SK-N-SH (cell line): Measurements from ENCODE around the gene CHAF1A.

Experiments
- ELF1 ChIP-seq: IDR thresholded peaks from 2 replicates; pipeline ENCODE4 v1.4.0; 2012
- EP300 ChIP-seq, 2 experiments: IDR thresholded peaks; 2 replicates each; pipeline versions ENCODE4 v1.4.0 to v1.6.1; 2012; ENCODE audit warnings: borderline replicate concordance in 1 of 2, low read depth in 1 of 2, low read length in 1 of 2
- EZH2phosphoT487 ChIP-seq: fragments of 200-600 bp; sonication (generic); IDR thresholded peaks from 2 replicates; pipeline ENCODE4 v1.6.1; 2017; ENCODE audit warnings: low read depth, mixed run types, mild to moderate bottlenecking, antibody characterized with exemption, moderate library complexity, borderline replicate concordance
- FOXM1 ChIP-seq: IDR thresholded peaks from 2 replicates; pipeline ENCODE4 v1.4.0; 2012; ENCODE audit warnings: low read depth, mild to moderate bottlenecking
- GABPA ChIP-seq: IDR thresholded peaks from 2 replicates; pipeline ENCODE4 v1.4.0; 2012; ENCODE audit warnings: low read depth, mild to moderate bottlenecking
- POLR2AphosphoS5 ChIP-seq: IDR thresholded peaks from 2 replicates; pipeline ENCODE4 v1.6.1; 2012; ENCODE audit warnings: low read depth, low read length
- RAD21 ChIP-seq: IDR thresholded peaks from 2 replicates; pipeline ENCODE4 v1.6.1; 2012; ENCODE audit warnings: mild to moderate bottlenecking, low read length
- SIN3A ChIP-seq: IDR thresholded peaks from 2 replicates; pipeline ENCODE4 v1.6.1; 2012; ENCODE audit warnings: low read depth, mild to moderate bottlenecking, low read length, moderate library complexity, borderline replicate concordance
- TAF1 ChIP-seq: IDR thresholded peaks from 2 replicates; pipeline ENCODE4 v1.6.1; 2012; ENCODE audit warnings: low read depth, mild to moderate bottlenecking, low read length, moderate library complexity, borderline replicate concordance
- YY1 ChIP-seq: IDR thresholded peaks from 2 replicates; pipeline ENCODE4 v1.4.0; 2012; ENCODE audit warnings: low read depth, mild to moderate bottlenecking
- TF ChIP-seq, protein P1 (sequence below): fragments of 200-600 bp; sonication (generic); IDR thresholded peaks from 2 replicates; pipeline ENCODE4 v1.6.1; 2017; ENCODE audit warnings: antibody characterized with exemption, mild to moderate bottlenecking, moderate library complexity
- TF ChIP-seq, protein P2 (sequence below): IDR thresholded peaks from 2 replicates; pipeline ENCODE4; 2012
- TF ChIP-seq, protein P3 (sequence below): IDR thresholded peaks from 2 replicates; pipeline ENCODE4 v1.6.1; 2012; ENCODE audit warnings: mild to moderate bottlenecking, low read depth, low read length, moderate library complexity
- TF ChIP-seq, protein P4 (sequence below): IDR thresholded peaks from 2 replicates; pipeline ENCODE4 v1.4.0; 2012; ENCODE audit warnings: low read depth

DNA sequence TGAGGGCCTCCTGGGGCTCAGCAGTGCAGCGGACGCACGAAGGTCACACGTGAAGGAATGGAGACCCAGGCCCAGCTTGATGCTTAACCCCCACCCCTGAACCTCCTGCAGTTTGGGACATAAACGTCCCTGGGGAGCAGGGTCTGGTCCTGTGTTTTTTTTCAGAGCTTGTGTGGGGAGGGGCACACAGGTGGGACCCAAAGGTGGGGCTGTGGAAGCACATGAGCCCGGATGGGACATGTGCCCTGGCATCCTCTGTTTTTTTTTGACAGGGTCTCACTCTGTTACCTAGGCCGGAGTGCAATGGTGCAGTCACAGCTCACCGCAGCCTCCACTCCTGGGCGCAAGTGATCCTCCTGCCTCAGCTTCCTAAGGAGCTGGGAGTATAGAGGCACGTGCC lies 34.7 kb downstream of the CHAF1A start:
- TF ChIP-seq GABPA (no peak), RAD21 (no peak), EZH2phosphoT487 (no peak), POLR2AphosphoS5 (no peak), FOXM1 (no peak), EP300 (IDR thresholded peaks at IDR 0.05; ENCODE audit: borderline replicate concordance in 1 of 2, low read depth in 1 of 2, low read length in 1 of 2) (no peak), TAF1 (no peak), SIN3A (no peak), ELF1 (no peak), YY1 (no peak)
- TF ChIP-seq, protein P1, sequence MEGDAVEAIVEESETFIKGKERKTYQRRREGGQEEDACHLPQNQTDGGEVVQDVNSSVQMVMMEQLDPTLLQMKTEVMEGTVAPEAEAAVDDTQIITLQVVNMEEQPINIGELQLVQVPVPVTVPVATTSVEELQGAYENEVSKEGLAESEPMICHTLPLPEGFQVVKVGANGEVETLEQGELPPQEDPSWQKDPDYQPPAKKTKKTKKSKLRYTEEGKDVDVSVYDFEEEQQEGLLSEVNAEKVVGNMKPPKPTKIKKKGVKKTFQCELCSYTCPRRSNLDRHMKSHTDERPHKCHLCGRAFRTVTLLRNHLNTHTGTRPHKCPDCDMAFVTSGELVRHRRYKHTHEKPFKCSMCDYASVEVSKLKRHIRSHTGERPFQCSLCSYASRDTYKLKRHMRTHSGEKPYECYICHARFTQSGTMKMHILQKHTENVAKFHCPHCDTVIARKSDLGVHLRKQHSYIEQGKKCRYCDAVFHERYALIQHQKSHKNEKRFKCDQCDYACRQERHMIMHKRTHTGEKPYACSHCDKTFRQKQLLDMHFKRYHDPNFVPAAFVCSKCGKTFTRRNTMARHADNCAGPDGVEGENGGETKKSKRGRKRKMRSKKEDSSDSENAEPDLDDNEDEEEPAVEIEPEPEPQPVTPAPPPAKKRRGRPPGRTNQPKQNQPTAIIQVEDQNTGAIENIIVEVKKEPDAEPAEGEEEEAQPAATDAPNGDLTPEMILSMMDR: no peak
- TF ChIP-seq, protein P2, sequence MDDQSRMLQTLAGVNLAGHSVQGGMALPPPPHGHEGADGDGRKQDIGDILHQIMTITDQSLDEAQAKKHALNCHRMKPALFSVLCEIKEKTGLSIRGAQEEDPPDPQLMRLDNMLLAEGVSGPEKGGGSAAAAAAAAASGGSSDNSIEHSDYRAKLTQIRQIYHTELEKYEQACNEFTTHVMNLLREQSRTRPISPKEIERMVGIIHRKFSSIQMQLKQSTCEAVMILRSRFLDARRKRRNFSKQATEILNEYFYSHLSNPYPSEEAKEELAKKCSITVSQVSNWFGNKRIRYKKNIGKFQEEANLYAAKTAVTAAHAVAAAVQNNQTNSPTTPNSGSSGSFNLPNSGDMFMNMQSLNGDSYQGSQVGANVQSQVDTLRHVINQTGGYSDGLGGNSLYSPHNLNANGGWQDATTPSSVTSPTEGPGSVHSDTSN: no peak
- TF ChIP-seq, protein P3, sequence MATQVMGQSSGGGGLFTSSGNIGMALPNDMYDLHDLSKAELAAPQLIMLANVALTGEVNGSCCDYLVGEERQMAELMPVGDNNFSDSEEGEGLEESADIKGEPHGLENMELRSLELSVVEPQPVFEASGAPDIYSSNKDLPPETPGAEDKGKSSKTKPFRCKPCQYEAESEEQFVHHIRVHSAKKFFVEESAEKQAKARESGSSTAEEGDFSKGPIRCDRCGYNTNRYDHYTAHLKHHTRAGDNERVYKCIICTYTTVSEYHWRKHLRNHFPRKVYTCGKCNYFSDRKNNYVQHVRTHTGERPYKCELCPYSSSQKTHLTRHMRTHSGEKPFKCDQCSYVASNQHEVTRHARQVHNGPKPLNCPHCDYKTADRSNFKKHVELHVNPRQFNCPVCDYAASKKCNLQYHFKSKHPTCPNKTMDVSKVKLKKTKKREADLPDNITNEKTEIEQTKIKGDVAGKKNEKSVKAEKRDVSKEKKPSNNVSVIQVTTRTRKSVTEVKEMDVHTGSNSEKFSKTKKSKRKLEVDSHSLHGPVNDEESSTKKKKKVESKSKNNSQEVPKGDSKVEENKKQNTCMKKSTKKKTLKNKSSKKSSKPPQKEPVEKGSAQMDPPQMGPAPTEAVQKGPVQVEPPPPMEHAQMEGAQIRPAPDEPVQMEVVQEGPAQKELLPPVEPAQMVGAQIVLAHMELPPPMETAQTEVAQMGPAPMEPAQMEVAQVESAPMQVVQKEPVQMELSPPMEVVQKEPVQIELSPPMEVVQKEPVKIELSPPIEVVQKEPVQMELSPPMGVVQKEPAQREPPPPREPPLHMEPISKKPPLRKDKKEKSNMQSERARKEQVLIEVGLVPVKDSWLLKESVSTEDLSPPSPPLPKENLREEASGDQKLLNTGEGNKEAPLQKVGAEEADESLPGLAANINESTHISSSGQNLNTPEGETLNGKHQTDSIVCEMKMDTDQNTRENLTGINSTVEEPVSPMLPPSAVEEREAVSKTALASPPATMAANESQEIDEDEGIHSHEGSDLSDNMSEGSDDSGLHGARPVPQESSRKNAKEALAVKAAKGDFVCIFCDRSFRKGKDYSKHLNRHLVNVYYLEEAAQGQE: no peak
- TF ChIP-seq, protein P4, sequence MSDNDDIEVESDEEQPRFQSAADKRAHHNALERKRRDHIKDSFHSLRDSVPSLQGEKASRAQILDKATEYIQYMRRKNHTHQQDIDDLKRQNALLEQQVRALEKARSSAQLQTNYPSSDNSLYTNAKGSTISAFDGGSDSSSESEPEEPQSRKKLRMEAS: no peak
